ENCODE results near the gene VAC14. TPM values are rescaled to one million over a fixed set of nuclear protein-coding genes. Genes with fewer than 3 reads are reported as not detected.
A peak's percentile ranks its signal among the peaks of the same experiment; 100 is the strongest.

VAC14 gene
- total RNA-seq, 2 donors from 2014 or later: 33.6 to 50.9 TPM

DNA sequence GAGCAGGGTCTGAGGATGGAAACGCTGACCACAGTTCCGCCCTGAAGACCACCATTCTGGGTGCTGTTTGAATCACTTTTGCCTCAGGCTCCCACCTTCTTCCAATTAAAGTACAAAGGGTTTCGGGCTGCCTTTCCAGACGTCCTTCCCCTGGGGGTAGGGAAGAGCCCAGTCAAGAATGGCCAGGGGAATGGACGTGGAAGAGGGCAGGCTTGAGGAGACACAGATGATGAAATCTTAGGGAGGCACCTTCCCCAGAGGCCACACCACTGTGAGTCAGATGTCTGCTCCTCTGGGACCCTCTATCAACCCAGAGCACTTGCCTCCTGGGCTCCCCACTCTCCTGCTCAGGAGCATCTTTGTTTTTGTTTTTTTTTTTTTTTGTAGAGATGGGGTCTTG, 87.6 kb downstream of the VAC14 start:
- ATAC-seq (no peak), DNase-seq (ENCODE audit: low spot score) (no peak)
- Mint-ChIP-seq H3K27me3 (no peaks in the 10 kb centered on the region), H3K4me3 (no peak overlapping the region), H3K9me3 (no peaks in the 10 kb centered on the region), H3K36me3 (no peaks in the 10 kb centered on the region), H3K4me1 (ENCODE audit: low read depth in 2 of 2) (no peaks in the 10 kb centered on the region), H3K27ac (no peak overlapping the region)

DNA sequence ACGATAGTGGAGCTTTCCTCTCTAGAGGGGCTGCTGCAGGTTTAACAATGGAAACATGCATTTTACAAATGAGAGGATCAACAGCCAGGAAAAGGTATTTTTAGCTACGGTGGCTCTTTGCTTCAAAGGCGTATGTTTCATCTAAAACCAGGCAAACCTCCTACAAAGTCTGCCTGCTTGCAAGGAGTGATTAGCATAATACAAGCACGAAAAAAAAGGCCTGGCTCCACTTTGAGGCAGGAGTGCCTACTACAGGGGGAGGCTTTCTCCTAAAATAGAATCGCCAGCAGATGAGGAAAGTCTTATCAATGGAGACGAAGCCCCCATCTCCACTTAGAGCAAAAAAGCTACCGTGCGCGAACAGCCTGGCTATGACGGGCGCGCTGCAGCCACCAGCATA, 88.0 kb downstream of the VAC14 start:
- H3K36me3 Mint-ChIP-seq: no peaks in the 10 kb centered on the region
- no peak for ATAC-seq

DNA sequence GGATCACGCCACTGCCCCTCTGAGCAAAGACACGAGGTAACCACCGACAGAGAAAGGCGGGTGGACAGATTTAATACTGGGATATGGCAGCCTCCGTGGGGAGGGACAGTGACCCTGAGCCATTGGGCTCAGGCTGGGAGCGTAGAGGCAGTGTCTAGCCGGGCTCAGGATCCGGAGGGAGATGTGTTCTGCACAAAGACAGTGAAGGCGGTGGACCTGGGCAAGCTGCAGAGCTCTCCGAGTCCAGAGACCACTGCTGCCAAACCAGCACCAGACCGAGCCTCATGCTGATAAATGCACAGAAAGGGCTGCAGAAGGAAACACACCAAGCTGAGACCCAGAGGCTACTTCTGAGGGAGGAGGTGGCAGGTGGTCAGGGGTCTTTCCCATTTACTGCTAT, 88.6 kb downstream of the VAC14 start:
- Mint-ChIP-seq H3K36me3 (no peaks in the 10 kb centered on the region), H3K27ac (no peak overlapping the region), H3K4me3 (no peak overlapping the region)

More for the DNA sequence above, 88.0 kb downstream of the VAC14 start:
- no peak overlapping the region for H3K27ac Mint-ChIP-seq
- no peaks in the 10 kb centered on the region for H3K27me3 Mint-ChIP-seq
- no peak for DNase-seq (ENCODE audit: low spot score)
- no peak overlapping the region for H3K4me3 Mint-ChIP-seq
- no peaks in the 10 kb centered on the region for H3K4me1 Mint-ChIP-seq (ENCODE audit: low read depth in 2 of 2)
- no peaks in the 10 kb centered on the region for H3K9me3 Mint-ChIP-seq

DNA sequence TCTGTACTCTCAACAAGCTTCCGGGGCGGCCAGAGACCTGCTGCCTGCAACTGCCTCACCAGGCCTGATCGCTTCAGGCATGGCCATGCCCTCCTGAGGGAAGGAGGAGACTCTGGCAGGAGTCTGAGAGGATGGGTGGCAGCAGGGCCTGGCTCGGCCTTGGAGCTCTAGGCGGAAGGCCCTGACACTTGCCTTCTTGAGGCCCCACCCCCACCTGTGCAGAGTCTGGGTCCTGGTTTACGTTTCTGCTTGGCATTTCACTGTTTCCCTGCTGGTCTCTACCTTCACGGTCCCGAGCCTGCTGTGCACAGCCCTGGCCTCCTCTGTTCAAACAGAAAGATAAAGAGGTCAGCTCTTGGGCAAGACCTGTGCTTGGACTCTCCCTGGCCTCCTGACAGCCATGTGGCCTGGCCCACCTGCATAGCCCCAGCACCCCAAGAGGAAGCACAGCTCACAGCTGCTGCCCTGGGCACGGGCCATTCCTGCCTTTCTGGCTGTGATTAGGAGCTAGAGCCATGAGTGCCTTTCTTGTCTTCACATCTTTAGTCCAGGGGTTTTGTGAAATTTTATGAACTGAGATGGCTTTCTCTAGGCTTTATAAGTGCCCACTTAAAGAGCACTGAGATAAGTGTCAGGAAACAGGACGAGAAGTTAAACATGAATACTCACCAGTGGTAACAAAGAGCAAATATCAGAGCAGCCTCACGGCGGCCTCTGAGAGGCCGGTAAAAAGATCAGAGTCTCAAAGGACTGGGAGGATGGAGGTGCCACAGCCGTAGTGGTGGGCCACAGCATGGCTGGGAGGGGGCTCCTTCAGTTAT, 89.5 kb downstream of the VAC14 start:
- no peaks in the 10 kb centered on the region for H3K9me3 Mint-ChIP-seq
- ATAC-seq: no peak

More for the DNA sequence above, 88.6 kb downstream of the VAC14 start:
- no peaks in the 10 kb centered on the region for H3K4me1 Mint-ChIP-seq (ENCODE audit: low read depth in 2 of 2)
- DNase-seq (ENCODE audit: low spot score) (no peak), ATAC-seq (no peak)
- no peaks in the 10 kb centered on the region for H3K9me3 Mint-ChIP-seq
- no peaks in the 10 kb centered on the region for H3K27me3 Mint-ChIP-seq

DNA sequence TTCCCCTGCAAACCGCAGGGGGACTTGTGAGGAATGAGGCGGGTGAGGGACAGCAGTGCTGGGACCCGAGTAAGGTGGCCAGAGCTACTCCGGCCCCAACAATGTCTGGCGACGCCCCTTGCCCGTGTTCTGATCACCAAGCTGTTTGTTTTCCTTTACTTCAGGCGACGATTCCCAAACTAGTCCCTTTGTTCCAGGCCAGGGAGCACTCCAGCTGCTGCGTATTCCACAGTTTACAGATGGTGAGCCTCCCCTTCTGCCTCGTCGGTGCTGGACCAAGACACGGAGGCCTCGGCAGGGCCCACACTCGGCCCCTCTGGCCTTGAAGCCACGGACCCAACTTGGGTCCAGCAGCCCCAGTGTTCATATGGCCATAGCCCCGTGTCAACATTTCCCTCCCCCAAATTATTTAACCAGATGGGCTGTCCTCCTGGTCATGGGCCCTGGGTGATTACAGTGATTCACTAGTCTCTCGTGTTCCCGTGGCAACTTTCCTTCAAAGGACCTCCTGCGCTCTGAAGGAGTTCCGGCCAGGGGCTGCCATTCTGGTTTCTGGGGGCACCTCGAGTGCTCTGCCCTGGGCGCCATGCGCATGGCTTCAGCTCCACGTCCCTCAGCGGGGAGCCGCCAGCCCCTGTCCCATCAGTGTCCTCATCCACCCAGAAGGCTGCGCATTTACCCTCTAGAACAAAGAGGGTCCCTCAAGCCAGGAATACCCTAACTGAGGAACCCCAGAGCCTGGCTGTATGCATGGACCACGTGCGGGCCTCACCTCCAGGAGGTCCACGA, 90.3 kb downstream of the VAC14 start:
- no peaks in the 10 kb centered on the region for H3K36me3 Mint-ChIP-seq
- H3K4me3 Mint-ChIP-seq: no peak overlapping the region
- no peaks in the 10 kb centered on the region for H3K9me3 Mint-ChIP-seq
- DNase-seq (ENCODE audit: low spot score) (no peak), ATAC-seq (no peak)
- H3K4me1 Mint-ChIP-seq (ENCODE audit: low read depth in 2 of 2): no peaks in the 10 kb centered on the region
- H3K27me3 Mint-ChIP-seq: no peaks in the 10 kb centered on the region
- no peak overlapping the region for H3K27ac Mint-ChIP-seq

More for the DNA sequence above, 89.5 kb downstream of the VAC14 start:
- no peaks in the 10 kb centered on the region for H3K27me3 Mint-ChIP-seq
- H3K4me3 Mint-ChIP-seq: no peak overlapping the region
- H3K4me1 Mint-ChIP-seq (ENCODE audit: low read depth in 2 of 2): no peaks in the 10 kb centered on the region
- no peak overlapping the region for H3K27ac Mint-ChIP-seq
- H3K36me3 Mint-ChIP-seq: no peaks in the 10 kb centered on the region
- DNase-seq (ENCODE audit: low spot score): no peak

DNA sequence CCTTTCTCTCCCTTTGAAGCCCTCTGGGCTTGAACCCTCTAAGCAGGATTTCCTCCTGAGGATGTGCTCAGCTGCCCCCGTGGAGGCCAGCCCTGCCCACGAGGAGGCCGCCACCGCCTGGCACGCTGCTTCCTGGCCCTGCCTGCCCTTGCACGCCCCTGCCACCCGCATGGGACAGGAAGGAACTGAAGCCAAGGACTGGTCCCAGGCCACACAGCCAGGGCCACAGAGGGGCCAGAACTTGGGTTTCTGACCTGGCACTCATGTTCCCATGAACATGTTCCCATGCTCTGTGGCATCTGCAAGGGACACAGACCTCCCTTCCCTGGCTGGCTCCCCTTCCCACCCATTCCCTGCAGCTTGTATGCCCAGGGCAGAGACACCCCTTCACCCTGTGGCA, 91.0 kb downstream of the VAC14 start:
- no peaks in the 10 kb centered on the region for H3K4me1 Mint-ChIP-seq (ENCODE audit: low read depth in 2 of 2)
- no peak for DNase-seq (ENCODE audit: low spot score)
- no peak overlapping the region for H3K4me3 Mint-ChIP-seq
- no peaks in the 10 kb centered on the region for H3K36me3 Mint-ChIP-seq
- no peaks in the 10 kb centered on the region for H3K27me3 Mint-ChIP-seq
- H3K27ac Mint-ChIP-seq: no peak overlapping the region
- peak in 1 of 2 donors; percentile 13 for ATAC-seq
- no peaks in the 10 kb centered on the region for H3K9me3 Mint-ChIP-seq

DNA sequence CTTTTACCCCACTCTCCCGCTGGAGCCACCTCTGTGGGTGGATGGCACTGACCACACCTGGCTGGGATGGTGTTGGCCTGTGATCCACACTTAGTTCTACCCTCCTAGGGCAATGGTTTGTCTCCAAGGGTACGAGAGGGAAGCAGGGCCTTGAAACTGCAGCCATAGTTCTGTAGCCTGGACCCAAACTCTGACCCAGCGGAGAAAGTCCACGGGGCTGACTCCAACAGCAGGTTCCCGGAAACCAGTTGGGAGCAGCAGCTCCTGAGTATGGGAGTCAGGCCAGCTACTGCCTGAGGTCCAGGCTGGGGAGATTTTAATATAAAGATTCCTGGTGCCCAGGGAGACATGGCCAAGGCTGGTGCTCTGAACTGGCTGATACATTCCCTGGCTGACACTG, 91.5 kb downstream of the VAC14 start:
- Mint-ChIP-seq H3K4me3 (no peak overlapping the region), H3K36me3 (no peaks in the 10 kb centered on the region), H3K4me1 (ENCODE audit: low read depth in 2 of 2) (no peaks in the 10 kb centered on the region), H3K27me3 (no peaks in the 10 kb centered on the region), H3K9me3 (no peaks in the 10 kb centered on the region), H3K27ac (no peak overlapping the region)
- DNase-seq (ENCODE audit: low spot score) (no peak), ATAC-seq (no peak)

DNA sequence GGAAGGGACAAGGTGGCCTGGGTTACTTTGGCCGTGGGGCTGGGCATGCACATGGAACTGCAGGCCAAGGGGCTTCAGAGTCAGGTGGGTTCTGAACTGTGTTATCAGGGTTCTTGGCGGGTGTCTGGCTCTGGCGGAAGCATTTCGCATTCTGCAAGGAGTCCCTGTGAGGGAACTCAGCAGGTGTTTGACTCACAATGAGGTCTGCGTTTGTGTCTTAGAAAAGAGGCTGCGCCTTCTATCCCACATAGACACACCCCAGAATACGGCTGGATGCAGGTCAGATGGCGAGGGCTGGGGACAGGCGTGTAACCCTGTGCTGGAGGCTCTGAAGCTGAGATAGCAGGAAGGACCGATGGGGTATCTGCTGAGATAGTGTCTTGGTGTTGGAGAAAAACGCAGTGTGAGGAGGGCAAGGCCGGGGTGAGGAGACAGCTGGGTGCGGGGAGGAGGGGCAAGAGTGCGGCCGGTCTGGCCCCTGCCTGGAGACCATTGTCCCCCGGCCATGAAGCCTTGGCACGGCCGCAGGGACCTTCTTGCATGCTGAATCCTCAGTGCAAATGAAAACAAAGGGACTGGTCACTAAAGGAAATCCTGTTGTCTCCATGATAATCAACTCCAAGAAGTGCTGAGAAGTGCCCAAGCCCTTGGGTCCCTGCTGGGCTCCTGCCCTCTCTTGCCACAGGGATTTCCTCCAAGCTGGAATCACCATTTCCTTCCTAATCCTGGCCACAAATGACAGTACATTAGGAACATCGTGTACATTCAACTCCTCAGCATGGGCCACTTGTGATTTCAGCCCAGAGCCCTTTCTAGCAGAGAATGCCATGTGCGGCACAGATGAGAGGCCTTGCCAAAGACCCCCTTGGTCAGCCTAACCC, 92.4 kb downstream of the VAC14 start:
- no peak overlapping the region for H3K4me3 Mint-ChIP-seq
- H3K36me3 Mint-ChIP-seq: no peaks in the 10 kb centered on the region
- H3K27ac Mint-ChIP-seq: no peak overlapping the region
- H3K27me3 Mint-ChIP-seq: no peaks in the 10 kb centered on the region
- no peak for DNase-seq (ENCODE audit: low spot score)
- no peaks in the 10 kb centered on the region for H3K4me1 Mint-ChIP-seq (ENCODE audit: low read depth in 2 of 2)
- no peaks in the 10 kb centered on the region for H3K9me3 Mint-ChIP-seq
- ATAC-seq: no peak

DNA sequence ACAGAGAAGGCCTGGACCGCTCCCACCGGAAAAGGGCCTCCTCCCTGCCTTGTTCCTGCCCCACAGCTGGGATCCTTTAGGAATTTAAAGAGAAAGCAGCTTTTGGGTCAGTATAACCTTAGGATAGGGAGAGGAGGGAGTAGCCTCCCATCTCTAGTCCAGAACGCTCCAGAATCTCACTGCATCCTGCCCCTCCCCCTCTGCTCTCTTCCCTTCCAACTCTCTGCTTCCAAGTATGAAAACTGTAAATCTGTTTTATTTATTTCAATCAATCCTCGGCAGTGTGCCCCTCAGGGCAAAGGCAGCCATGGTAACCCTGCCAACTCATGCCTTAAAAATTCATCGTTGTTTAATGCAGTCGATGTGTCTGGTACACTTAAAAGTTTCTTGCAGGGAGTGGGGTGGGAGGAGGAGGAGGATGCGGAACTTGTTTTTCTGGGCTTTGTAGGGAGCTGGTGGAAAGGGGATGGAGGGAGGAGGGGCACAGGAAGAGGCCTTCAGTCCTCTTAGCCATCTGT, 94.0 kb downstream of the VAC14 start:
- no peak for DNase-seq (ENCODE audit: low spot score)
- Mint-ChIP-seq H3K4me3 (no peak overlapping the region), H3K27me3 (no peaks in the 10 kb centered on the region), H3K4me1 (ENCODE audit: low read depth in 2 of 2) (peaks cover 0 to 2% of the 10 kb centered on the region in 2 donors), H3K9me3 (no peaks in the 10 kb centered on the region), H3K36me3 (no peaks in the 10 kb centered on the region), H3K27ac (no peak overlapping the region)
- ATAC-seq: no peak

DNA sequence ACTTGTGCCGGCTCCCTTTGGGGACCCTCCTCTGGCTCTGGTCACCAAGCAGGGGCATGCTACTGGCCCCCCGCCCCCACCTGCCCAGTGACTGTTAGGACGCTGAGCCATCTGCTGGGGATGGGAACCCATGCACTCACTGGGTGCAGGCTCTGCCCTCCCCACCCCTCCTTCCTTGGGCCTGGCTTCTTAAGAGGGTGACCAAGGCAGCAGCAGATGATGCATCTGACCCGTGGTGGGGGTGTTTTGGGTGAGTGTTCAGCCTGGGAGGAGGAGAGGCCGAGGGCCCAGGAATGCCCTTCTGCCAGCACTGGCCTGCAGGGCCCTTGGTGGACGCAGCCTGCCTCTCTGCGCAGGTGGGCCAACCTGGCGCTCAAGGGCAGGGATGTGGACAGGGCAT, 95.9 kb downstream of the VAC14 start:
- Mint-ChIP-seq H3K4me1 (ENCODE audit: low read depth in 2 of 2) (peaks cover 0 to 7% of the 10 kb centered on the region in 2 donors), H3K27me3 (no peaks in the 10 kb centered on the region), H3K27ac (no peak overlapping the region), H3K4me3 (no peak overlapping the region), H3K36me3 (no peaks in the 10 kb centered on the region), H3K9me3 (no peaks in the 10 kb centered on the region)
- no peak for ATAC-seq
- DNase-seq (ENCODE audit: low spot score): no peak

DNA sequence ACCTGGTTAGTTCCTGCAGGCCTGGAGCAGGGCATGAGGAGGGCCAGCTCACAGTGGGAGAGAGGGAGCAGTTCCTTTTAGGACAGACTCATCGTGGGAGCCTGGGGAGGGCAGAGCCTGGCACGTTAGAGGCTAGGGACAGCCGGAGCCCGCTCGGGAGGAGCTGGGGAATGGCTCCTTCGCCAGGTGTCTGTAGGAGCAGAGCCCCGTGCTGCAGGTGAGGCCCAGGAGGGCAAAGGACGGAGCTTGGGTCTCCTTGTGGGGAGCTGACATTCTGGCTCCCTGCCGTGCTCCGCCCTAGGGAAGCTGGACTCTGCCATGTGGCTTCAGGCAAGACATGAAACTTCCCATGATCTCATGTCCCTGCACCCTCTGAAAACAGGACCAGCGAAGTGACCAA, 96.4 kb downstream of the VAC14 start:
- no peak overlapping the region for H3K27ac Mint-ChIP-seq
- H3K4me1 Mint-ChIP-seq (ENCODE audit: low read depth in 2 of 2): peaks cover 0 to 7% of the 10 kb centered on the region in 2 donors
- H3K9me3 Mint-ChIP-seq: no peaks in the 10 kb centered on the region
- no peaks in the 10 kb centered on the region for H3K27me3 Mint-ChIP-seq
- H3K4me3 Mint-ChIP-seq: no peak overlapping the region
- ATAC-seq: no peak
- no peak for DNase-seq (ENCODE audit: low spot score)
- no peaks in the 10 kb centered on the region for H3K36me3 Mint-ChIP-seq

DNA sequence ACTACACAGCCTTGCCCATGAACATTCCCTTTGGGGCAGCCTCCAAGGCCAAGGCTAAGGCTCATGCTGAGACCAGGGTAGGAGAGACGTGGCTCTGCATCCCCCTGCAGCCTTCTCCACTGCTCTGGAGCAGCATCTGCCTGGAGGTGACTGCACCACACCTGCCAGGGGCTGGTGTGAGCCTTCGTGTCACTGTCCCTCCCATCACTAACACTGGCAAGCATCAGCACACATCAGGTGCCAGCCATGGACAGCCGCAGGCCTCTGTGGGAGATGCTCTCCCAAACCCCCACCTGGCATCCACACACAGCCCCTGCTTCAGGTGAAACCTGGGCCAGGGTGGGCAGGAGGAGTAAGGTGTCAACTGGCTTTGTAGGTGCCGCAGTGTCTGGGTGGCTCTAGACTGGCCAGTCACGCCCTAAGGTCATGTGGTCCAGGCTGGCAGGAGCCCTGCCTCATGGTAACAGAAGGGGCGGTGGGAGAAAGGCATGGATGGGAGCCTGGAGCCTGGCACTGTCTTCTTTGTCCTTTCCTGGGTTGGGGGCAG, 97.0 kb downstream of the VAC14 start:
- DNase-seq (ENCODE audit: low spot score) (no peak), ATAC-seq (peak in 1 of 2 donors; percentile 2)
- H3K27me3 Mint-ChIP-seq: no peaks in the 10 kb centered on the region
- no peaks in the 10 kb centered on the region for H3K9me3 Mint-ChIP-seq
- H3K4me1 Mint-ChIP-seq (ENCODE audit: low read depth in 2 of 2): peaks cover 0 to 13% of the 10 kb centered on the region in 2 donors
- H3K27ac Mint-ChIP-seq: no peak overlapping the region
- no peak overlapping the region for H3K4me3 Mint-ChIP-seq
- no peaks in the 10 kb centered on the region for H3K36me3 Mint-ChIP-seq

All from natural killer cell treated with Interleukin-12 subunit alpha and Interleukin-12 subunit beta and Interleukin-15 and Interleukin-18, amount 100 ng/mL, for 72 hours (primary cell).